Heart right ventricle (tissue), 16 donors: ENCODE data around the gene CRYBA4. TPM values are rescaled to one million over a fixed set of nuclear protein-coding genes. Genes with fewer than 3 reads are reported as not detected.

ENCODE experiments used
- ATAC-seq, 8 donors: fragments of 200-7000 bp; cut with Tn5 transposase; one replicate each; pipeline ENCODE4 v1.9.1; 2020; ENCODE audit warnings: mild to moderate bottlenecking in 8 of 8, moderate library complexity in 8 of 8, moderate number of reproducible peaks in 1 of 8
- DNase-seq, 2 donors: peaks; one replicate each; pipeline ENCODE4 v3.0.0-alpha.2; 2020
- H3K27ac ChIP-seq, 10 donors: fragments of 200-600 bp; sonication (generic) in 2 of 10; one replicate each; pipeline versions ENCODE4 v1.5.0 to v1.8.0; 2020 to 2022; ENCODE audit warnings: mild to moderate bottlenecking in 3 of 10
- H3K27me3 ChIP-seq, 7 donors: fragments of 200-600 bp; one replicate each; pipeline ENCODE4 v1.8.0; 2021 to 2022; ENCODE audit warnings: mild to moderate bottlenecking in 2 of 7
- H3K36me3 ChIP-seq, 9 donors: fragments of 200-600 bp; sonication (generic) in 1 of 9; one replicate each; pipeline versions ENCODE4 v1.5.0 to v1.8.0; 2020 to 2022; ENCODE audit warnings: mild to moderate bottlenecking in 2 of 9
- H3K4me1 ChIP-seq, 9 donors: fragments of 200-600 bp; sonication (generic) in 1 of 9; one replicate each; pipeline versions ENCODE4 v1.5.0 to v1.8.0; 2020 to 2022; ENCODE audit warnings: mild to moderate bottlenecking in 4 of 9
- H3K4me3 ChIP-seq, 10 donors: fragments of 200-600 bp; sonication (generic) in 2 of 10; one replicate each; pipeline versions ENCODE4 v1.5.0 to v1.8.0; 2020 to 2022; ENCODE audit warnings: mild to moderate bottlenecking in 7 of 10, moderate library complexity in 2 of 10
- H3K9me3 ChIP-seq, 11 donors: fragments of 200-600 bp in 10 of 11; sonication (generic) in 2 of 11; one replicate each; pipeline versions ENCODE4 v1.5.0 to v1.8.0; 2013 to 2022; ENCODE audit warnings: mild to moderate bottlenecking in 2 of 11, control low read depth in 1 of 11, moderate library complexity in 1 of 11
- WGBS, 2 donors: extraction: QIAGEN DNeasy Blood & Tissue Kit; methylation state at CpG; one replicate each; pipeline ENCODE4 v1.1.7; 2013; ENCODE audit warnings: inconsistent platforms in 1 of 2; 5-methylcytosine and 5-hydroxymethylcytosine counted together
- intact Hi-C, 10 donors: fragments of 100-400 bp; cut with DNase I; formaldehyde crosslinking; loops; one replicate each; pipeline versions ENCODE4 v1.11.1 to v1.14.2; 2022
- polyA plus RNA-seq, 2 donors: library from polyadenylated mRNA; stranded (reverse); fragments of 200-250 nt; gene quantifications; one replicate each; pipeline ENCODE4 v1.2.3, GENCODE V29; 2013
- total RNA-seq, 10 donors: library from RNA; stranded (reverse); fragmentation: NEBNext Ultra II Directional in 3 of 10; extraction: Animal tissue kit (Norgen Biotek cat#: 25700) in 3 of 10; gene quantifications; one replicate each; pipeline versions ENCODE4 v1.2.1 to v1.2.4, GENCODE V29; 2021 to 2023
- TF ChIP-seq, protein P1 (sequence below), 9 donors: fragments of 200-600 bp; sonication (generic) in 2 of 9; IDR thresholded peaks; one replicate each; pipeline versions ENCODE4 v1.5.0 to v1.8.0; 2021 to 2022; ENCODE audit warnings: antibody characterized with exemption in 9 of 9, mild to moderate bottlenecking in 5 of 9, moderate library complexity in 1 of 9
- donor health status: Arrhythmogenic right ventricular cardiomyopathy.
- donor health status: ischemic (EF 13 %, LVEDD 7.1; RV severe dilation, severe dysfunction).
- donor health status: healthy with polysubstance abuse.
- donor health status: DM: no; HTN: yes; CAD: no.
- donor health status: DM: no; HTN: no; CAD: no.
- donor health status: ischemic (EF 25% LVEDD 6.9; RV normal size, moderate dysfunction).
- donor health status: ischemic (EF 25% LVEDD 5.7; RV mildly dilated, moderate dysfunction).
- donor health status: healthy.
- donor health status: DM: yes; HTN: yes; CAD: no.
- donor health status: Ischemic cardiomyopathy.
- donor health status: ischemic (EF 35%, LVEDD 5.7; RV mildly dilated, moderate dysfunction).
- donor health status: nonischemic (EF 11% LVEDD 7.7; RV severe dilation, severe dysfunction).
- donor health status: DM: yes; HTN: yes; CAD: no.
- donor health status: PGD.
- donor health status: ischemic (EF 29% LVEDD 5.4; RV normal size, mild dysfunction).
- donor health status: nonischemic (EF 23%, LVEDD 6.1; RV moderate dilation, normal function).

Gene CRYBA4
- total and polyA plus RNA-seq, 12 donors: 0.42 TPM; not detected in 11

DNA sequence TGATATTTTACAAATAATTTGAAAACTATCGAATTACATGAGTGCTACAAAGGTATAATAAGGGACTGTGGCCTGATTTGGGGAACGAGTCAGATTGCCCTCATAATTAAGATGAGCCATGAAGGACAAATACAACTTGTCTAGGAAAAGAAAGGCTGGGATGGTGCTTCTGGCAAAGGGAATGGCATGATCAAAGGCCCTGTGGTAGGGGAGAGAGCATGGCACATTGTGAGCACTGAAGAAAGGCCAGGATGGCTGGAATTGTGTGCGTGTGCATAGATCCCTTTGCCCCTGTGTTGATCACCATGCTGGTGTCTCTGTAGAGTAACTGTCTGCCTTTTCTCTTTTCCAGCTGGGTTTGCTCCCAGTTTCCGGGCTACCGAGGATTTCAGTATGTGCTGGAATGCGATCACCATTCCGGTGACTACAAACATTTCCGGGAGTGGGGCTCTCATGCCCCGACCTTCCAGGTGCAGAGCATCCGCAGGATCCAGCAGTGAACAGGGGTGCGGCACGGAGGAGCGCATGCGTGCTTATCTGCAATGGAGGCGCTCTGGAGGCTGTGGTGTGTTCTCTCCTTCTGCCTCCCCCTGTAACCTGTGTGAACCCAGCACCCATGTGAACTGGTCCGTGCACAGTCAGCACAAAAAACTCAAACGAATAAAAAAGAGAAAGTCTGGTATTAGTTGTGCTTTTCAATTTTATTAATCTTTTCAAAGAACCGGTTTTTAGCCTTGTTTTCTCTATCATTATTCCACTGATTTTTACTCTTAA, 8.4 kb downstream of the CRYBA4 start:
- intact Hi-C loops: loop anchor here in 1 of 10 donors (5.0 kb wide), 1 partner anchor 38 kb away; the partner anchor contains the start of gene TPST2
- WGBS, 2 donors: 84 to 94% methylated on average over 18 of the region's 18 CpGs
- Histone ChIP-seq H3K27ac (no peak overlapping the region), H3K27me3 (no peaks in the 10 kb centered on the region), H3K36me3 (no peaks in the 10 kb centered on the region), H3K9me3 (peaks cover 0 to 9% (median 0%) of the 10 kb centered on the region in 11 donors), H3K4me1 (peaks cover 0 to 17% (median 5%) of the 10 kb centered on the region in 9 donors), H3K4me3 (no peak overlapping the region)
- ATAC-seq (peak in 1 of 8 donors; percentile 18), DNase-seq (no peak)
- TF ChIP-seq, protein P1, sequence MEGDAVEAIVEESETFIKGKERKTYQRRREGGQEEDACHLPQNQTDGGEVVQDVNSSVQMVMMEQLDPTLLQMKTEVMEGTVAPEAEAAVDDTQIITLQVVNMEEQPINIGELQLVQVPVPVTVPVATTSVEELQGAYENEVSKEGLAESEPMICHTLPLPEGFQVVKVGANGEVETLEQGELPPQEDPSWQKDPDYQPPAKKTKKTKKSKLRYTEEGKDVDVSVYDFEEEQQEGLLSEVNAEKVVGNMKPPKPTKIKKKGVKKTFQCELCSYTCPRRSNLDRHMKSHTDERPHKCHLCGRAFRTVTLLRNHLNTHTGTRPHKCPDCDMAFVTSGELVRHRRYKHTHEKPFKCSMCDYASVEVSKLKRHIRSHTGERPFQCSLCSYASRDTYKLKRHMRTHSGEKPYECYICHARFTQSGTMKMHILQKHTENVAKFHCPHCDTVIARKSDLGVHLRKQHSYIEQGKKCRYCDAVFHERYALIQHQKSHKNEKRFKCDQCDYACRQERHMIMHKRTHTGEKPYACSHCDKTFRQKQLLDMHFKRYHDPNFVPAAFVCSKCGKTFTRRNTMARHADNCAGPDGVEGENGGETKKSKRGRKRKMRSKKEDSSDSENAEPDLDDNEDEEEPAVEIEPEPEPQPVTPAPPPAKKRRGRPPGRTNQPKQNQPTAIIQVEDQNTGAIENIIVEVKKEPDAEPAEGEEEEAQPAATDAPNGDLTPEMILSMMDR (IDR thresholded peaks at IDR 0.05): no peak

DNA sequence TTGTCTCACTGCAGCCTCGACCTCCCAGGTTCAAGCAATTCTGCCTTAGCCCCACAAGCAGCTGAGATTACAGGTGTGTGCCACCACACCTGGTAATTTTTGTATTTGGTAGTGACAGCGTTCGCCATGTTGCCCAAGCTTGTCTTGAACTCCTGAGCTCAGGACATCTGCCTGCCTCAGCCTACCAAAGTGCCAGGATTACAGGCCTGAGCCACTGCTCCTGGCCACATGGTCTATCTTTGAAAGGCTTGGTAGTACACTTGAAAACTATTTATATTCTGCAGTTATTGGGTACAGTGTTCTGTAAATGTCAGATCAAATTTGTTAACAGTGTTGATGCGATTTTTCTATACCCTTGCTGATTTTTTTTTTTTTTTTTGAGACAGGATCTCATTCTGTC, 9.5 kb downstream of the CRYBA4 start:
- peak overlapping the region in 4 of 10 donors; percentile 4 to 71 (median 14) for H3K27ac ChIP-seq
- TF ChIP-seq, protein P1 (IDR thresholded peaks at IDR 0.05): no peak
- WGBS, 2 donors: 94 to 97% methylated on average over 4 of the region's 4 CpGs
- no peaks in the 10 kb centered on the region for H3K36me3 ChIP-seq
- no peak for ATAC-seq
- no peak for DNase-seq
- H3K4me1 ChIP-seq: peaks cover 0 to 17% (median 5%) of the 10 kb centered on the region in 9 donors
- H3K9me3 ChIP-seq: peaks cover 0 to 9% (median 0%) of the 10 kb centered on the region in 11 donors
- H3K27me3 ChIP-seq: no peaks in the 10 kb centered on the region
- intact Hi-C loops: no loop called here
- no peak overlapping the region for H3K4me3 ChIP-seq

DNA sequence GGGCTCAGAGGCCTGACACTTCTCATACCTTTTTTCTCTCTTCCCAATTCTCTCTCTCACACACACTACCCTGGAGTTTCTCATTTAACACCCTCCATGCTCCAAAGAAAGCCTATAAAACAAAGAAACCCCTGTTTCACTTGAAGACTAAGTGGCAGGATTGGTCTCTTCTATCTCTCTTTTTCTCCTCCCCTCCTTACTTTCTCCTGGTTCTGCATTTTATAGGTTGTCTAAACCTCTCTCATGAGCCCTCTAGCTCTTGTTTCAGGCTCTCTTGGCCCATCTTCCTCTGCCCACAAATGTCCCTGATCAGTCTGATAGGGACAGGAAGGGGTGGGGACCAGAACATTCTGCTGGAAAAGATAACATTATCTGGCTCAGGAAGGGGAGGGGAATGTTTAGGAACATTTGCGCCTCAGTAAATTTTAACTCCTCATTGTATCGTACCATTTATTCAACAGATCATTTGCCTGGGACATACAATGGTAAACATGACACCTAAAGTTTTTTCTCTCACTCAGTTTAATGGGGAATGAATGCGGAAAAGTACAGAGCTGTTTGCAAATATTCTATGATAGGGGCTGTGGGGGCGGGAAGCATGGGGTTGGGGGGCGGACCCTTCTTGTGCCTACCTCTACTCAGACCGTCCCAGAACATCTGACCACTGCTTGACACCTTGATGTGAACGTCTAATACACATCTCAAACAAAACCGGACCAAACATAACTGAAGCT, 10.8 kb downstream of the CRYBA4 start:
- Histone ChIP-seq H3K27ac (peak overlapping the region; percentile 46 to 81 (median 66)), H3K4me3 (peak overlapping the region in 1 of 10 donors; percentile 11), H3K9me3 (peaks cover 0 to 9% (median 0%) of the 10 kb centered on the region in 11 donors), H3K36me3 (no peaks in the 10 kb centered on the region), H3K27me3 (no peaks in the 10 kb centered on the region), H3K4me1 (peaks cover 0 to 17% (median 5%) of the 10 kb centered on the region in 9 donors)
- ATAC-seq: peak; percentile 17 to 95 (median 88)
- DNase-seq: peak in 1 of 2 donors; percentile 38
- WGBS, 2 donors: 49% methylated on average over 8 of the region's 8 CpGs
- intact Hi-C loops: no loop called here
- TF ChIP-seq, protein P1 (IDR thresholded peaks at IDR 0.05): no peak

DNA sequence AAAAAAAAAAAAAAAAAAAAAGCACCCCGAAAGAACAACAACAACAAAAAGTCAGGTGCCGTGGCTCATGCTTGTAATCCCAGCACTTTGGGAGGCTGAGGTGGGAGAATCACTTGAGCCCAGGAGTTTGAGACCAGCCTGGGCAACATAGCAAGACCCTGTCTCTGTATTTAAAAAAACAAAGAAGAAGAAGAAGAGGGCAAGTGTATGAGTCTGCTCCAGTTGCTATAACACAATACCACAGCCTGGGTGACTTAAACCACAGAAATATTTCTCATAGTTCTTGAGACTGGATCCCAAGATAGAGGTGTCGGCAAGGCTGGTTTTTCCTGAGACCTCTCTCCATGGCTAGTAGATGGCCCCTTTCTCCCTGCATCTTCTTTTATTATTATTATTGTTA, 12.4 kb downstream of the CRYBA4 start:
- peaks cover 0 to 17% (median 5%) of the 10 kb centered on the region in 9 donors for H3K4me1 ChIP-seq
- WGBS, 2 donors: 94 to 97% methylated on average over 3 of the region's 3 CpGs
- H3K27me3 ChIP-seq: no peaks in the 10 kb centered on the region
- TF ChIP-seq, protein P1 (IDR thresholded peaks at IDR 0.05): no peak
- H3K4me3 ChIP-seq: no peak overlapping the region
- H3K9me3 ChIP-seq: peaks cover 0 to 9% (median 0%) of the 10 kb centered on the region in 11 donors
- peak overlapping the region in 2 of 10 donors; percentile 75 to 77 for H3K27ac ChIP-seq
- H3K36me3 ChIP-seq: no peaks in the 10 kb centered on the region
- no peak for DNase-seq
- intact Hi-C loops: no loop called here
- no peak for ATAC-seq
